Mesothelial cell of epicardium (in vitro differentiated cells): Measurements from ENCODE around the gene SRCIN1. TPM values are rescaled to one million over a fixed set of nuclear protein-coding genes. Genes with fewer than 3 reads are reported as not detected.

Experiments used
- DNase-seq, 2 experiments: peaks; one replicate each; pipeline ENCODE4 v3.0.0; 2021; ENCODE audit warnings: low spot score in 2 of 2; ENCODE audit not compliant: unreplicated experiment in 2 of 2
- H3K27ac Mint-ChIP-seq: 2 replicates; pipeline ENCODE4 v1.8.0; 2021; ENCODE audit warnings: mixed read lengths
- H3K27me3 Mint-ChIP-seq: 2 replicates; pipeline ENCODE4 v1.8.0; 2021; ENCODE audit warnings: low read depth, mixed read lengths
- H3K36me3 Mint-ChIP-seq: 2 replicates; pipeline ENCODE4 v1.8.0; 2021; ENCODE audit warnings: mixed read lengths
- H3K4me1 Mint-ChIP-seq: 2 replicates; pipeline ENCODE4 v1.8.0; 2021; ENCODE audit warnings: mixed read lengths
- H3K4me3 Mint-ChIP-seq: 2 replicates; pipeline ENCODE4 v1.8.0; 2021; ENCODE audit warnings: mild to moderate bottlenecking, moderate library complexity, mixed read lengths
- H3K9me3 Mint-ChIP-seq: 2 replicates; pipeline ENCODE4 v1.8.0; 2021; ENCODE audit warnings: mixed read lengths
- total RNA-seq: library from RNA; stranded (reverse); gene quantifications from 3 replicates; pipeline ENCODE4 v1.2.1, GENCODE V29; 2021
- TF ChIP-seq, protein P1 (sequence below): fragments of 200-600 bp; sonication (generic); IDR thresholded peaks from one replicate; pipeline ENCODE4 v1.5.0; 2021; ENCODE audit warnings: antibody characterized with exemption; ENCODE audit not compliant: unreplicated experiment

Gene SRCIN1
- total RNA-seq, 1 donor from 2014 or later, result 19.4 TPM

DNA sequence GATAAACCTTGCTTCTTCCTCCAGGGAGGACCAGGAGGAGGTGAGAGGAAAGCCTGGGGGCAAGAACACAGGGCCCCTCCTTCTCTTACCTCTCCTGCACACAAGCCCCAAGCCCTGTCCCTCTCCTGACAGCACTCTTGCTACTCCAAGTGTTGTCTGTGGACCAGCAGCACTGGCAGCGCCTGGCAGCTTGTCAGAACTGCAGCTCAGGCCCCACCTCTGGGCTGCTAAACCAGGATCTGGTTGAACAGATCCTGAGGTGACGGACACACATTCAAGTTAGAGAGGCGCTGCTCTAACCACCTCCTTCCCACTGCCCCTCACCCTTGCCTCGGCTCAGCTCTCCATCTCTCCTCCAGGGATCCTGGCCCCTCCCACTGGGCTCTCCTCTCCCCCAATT lies 56.5 kb downstream of the SRCIN1 start:
- no peaks in the 10 kb centered on the region for H3K4me1 Mint-ChIP-seq
- no peak overlapping the region for H3K27ac Mint-ChIP-seq
- TF ChIP-seq, protein P1, sequence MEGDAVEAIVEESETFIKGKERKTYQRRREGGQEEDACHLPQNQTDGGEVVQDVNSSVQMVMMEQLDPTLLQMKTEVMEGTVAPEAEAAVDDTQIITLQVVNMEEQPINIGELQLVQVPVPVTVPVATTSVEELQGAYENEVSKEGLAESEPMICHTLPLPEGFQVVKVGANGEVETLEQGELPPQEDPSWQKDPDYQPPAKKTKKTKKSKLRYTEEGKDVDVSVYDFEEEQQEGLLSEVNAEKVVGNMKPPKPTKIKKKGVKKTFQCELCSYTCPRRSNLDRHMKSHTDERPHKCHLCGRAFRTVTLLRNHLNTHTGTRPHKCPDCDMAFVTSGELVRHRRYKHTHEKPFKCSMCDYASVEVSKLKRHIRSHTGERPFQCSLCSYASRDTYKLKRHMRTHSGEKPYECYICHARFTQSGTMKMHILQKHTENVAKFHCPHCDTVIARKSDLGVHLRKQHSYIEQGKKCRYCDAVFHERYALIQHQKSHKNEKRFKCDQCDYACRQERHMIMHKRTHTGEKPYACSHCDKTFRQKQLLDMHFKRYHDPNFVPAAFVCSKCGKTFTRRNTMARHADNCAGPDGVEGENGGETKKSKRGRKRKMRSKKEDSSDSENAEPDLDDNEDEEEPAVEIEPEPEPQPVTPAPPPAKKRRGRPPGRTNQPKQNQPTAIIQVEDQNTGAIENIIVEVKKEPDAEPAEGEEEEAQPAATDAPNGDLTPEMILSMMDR, result no peak
- peaks cover 7% of the 10 kb centered on the region for H3K36me3 Mint-ChIP-seq
- H3K9me3 Mint-ChIP-seq, result no peaks in the 10 kb centered on the region
- H3K4me3 Mint-ChIP-seq, result no peak overlapping the region
- no peak for DNase-seq
- peaks cover 2% of the 10 kb centered on the region for H3K27me3 Mint-ChIP-seq

DNA sequence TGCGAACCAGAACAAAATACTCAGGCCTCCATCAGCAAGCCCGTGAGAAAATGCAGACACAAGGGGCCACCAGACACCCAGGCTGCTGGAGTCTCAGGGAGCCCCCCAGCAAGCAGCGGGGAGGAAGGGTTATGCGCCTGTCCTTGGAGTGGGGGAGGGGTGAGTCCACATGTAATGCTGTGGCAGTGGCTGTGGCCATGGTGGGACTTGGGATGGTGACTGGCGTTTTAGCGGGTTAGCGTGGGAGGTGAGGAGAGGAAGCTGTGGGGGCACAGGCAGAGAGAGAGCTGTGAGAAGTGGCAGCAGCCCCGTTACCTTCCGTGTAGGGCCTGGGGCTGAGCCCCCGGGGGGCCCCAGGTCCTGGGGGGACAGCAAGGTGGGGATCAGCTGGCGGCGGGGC lies 58.3 kb downstream of the SRCIN1 start:
- TF ChIP-seq, protein P1, result no peak
- Mint-ChIP-seq H3K9me3 (no peaks in the 10 kb centered on the region), H3K4me1 (no peaks in the 10 kb centered on the region), H3K27me3 (peaks cover 2% of the 10 kb centered on the region), H3K4me3 (no peak overlapping the region), H3K36me3 (peaks cover 7% of the 10 kb centered on the region), H3K27ac (no peak overlapping the region)
- DNase-seq, result no peak

DNA sequence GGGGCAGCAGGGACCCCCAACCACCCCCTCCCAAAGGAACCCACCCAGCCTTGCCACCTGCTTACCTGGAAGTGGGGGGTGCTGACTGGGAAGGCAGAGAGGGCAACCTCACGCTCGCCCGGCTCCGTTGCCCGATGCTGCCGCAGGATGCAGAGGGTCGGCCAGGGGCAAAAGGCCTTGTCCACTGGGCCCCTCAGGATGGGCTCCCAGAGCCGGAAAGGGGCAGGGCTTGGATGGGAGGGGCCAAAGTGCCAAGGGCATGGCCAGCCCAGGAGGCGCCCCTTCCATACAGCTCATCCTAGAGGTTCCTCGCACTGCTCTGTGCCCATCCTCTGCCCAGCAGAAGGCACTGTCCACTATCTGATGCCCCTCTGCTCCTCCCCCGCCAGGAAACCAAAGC lies 59.4 kb downstream of the SRCIN1 start:
- no peaks in the 10 kb centered on the region for H3K9me3 Mint-ChIP-seq
- TF ChIP-seq, protein P1, result no peak
- DNase-seq, result no peak
- peaks cover 4% of the 10 kb centered on the region for H3K36me3 Mint-ChIP-seq
- H3K27me3 Mint-ChIP-seq, result peaks cover 2% of the 10 kb centered on the region
- no peak overlapping the region for H3K4me3 Mint-ChIP-seq
- no peaks in the 10 kb centered on the region for H3K4me1 Mint-ChIP-seq
- no peak overlapping the region for H3K27ac Mint-ChIP-seq

DNA sequence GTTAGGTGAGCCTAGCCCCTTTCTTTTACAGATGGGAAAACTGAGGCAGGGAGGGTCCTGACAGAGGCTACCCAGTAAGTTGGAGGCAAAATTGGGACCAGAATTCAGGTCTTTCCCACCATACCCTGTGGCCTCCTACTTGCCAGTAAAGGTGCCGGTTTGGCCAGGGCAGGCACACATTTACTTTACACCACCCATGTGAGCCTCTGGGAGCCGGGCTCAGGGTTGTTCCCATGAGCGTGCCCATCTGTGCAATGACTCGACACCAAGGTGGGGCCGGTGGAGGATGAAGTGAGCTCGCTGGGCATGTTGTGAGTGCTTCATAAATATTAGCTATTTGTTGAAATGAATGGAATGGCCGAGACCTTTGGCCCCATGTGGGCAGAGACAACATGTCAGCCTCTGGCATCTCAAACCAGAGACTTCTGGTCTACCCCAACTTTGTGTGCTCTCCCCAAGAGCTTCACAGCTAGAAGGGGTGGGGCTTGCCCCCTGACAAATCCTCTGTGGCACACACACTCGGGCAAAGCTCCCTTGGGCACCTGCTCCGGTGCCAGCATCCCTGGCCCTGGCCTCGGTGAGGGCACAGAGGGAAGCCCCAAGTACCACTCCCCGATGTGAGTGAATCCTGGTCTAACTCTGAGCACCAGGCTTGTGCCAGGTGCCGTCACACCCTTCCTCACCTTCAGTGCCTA lies 60.1 kb downstream of the SRCIN1 start:
- Mint-ChIP-seq H3K27ac (no peak overlapping the region), H3K9me3 (no peaks in the 10 kb centered on the region), H3K4me1 (no peaks in the 10 kb centered on the region), H3K4me3 (no peak overlapping the region), H3K36me3 (peaks cover 2% of the 10 kb centered on the region), H3K27me3 (peaks cover 2% of the 10 kb centered on the region)
- no peak for DNase-seq
- TF ChIP-seq, protein P1, result no peak

DNA sequence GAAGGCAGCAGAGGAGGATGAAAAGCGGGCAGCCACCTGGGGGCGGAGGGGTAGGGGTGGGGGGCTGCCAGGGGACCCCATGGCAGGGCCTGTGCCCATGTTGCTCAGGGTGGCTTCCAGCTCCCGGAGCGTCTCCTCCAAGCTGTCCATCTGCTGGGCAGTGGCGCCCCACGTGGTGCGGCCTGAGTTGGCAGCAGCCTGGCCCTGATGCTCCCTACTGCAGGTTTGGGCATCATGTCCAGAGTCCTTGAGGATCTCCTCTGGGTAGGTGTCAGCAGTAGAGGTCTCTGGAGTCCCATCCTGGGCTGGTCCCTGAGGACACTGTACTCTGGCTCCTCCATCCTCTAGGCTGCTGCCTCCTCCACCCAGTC lies 60.9 kb downstream of the SRCIN1 start:
- TF ChIP-seq, protein P1, result no peak
- H3K27me3 Mint-ChIP-seq, result peaks cover 2% of the 10 kb centered on the region

More for the DNA sequence above, 60.9 kb downstream of the SRCIN1 start:
- no peak for DNase-seq
- no peaks in the 10 kb centered on the region for H3K4me1 Mint-ChIP-seq
- H3K36me3 Mint-ChIP-seq, result peaks cover 4% of the 10 kb centered on the region
- H3K9me3 Mint-ChIP-seq, result no peaks in the 10 kb centered on the region
- H3K27ac Mint-ChIP-seq, result no peak overlapping the region
- H3K4me3 Mint-ChIP-seq, result no peak overlapping the region
